Measurements from ENCODE around the gene CD96. TPM values are rescaled to one million over a fixed set of nuclear protein-coding genes. Genes with fewer than 3 reads are reported as not detected.

CD96 gene
- total and polyA plus RNA-seq, 2 experiments from 2014 or later = 0.91 TPM; not detected in 1

DNA sequence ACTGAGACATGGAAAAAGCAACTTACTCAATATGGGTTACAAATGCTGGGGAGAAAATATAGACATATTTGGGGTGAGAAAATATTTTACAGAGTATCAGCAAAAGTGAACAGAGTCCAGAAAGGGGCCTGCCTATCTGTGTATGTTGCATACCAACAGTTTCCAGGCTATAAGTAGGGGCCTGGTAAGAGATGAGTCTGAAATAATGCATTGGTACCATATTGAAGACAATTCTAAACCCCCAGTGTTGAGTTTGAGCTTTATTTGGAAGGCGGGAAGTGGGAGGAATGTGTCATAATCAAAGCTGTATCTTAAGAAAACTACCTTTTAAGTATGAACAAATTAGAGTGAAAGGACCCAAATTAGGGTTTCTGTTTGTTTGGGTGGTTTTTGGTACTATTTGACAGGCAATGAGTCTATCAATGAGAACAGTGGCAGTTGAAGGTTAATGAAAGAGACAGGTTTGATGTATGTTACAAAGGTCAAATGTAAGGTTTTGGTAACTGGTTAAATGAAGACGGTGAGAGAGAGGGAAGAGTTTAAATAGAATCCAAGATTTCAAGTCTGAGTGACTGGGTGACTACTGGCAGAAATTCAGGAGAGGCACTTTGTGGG, 159.4 kb downstream of the CD96 start (continued):
- TF ChIP-seq ZNF462 (CRISPR knock-in tag; IDR thresholded peaks at IDR 0.05) = no peak
- TF ChIP-seq CTCF (conservative IDR thresholded peaks at IDR 0.05; ENCODE audit: low read depth in 2 of 2) = no peak
- no peak for TF ChIP-seq POLR2AphosphoS5 (IDR thresholded peaks at IDR 0.05; ENCODE audit: low read depth)
- TF ChIP-seq REST (IDR thresholded peaks at IDR 0.05; ENCODE audit: unreplicated experiment) = no peak
- TF ChIP-seq ZNF114 (CRISPR knock-in tag; IDR thresholded peaks at IDR 0.05) = no peak

Other genes with a start within 250 kb of the CD96 start
- not detected in 2 replicates for gene ZBED2, start 53.1 kb downstream of the CD96 start, total RNA-seq (2014; rRNA removed; shearing (Covaris generic))
- gene ZBED2, start 53.1 kb downstream of the CD96 start, polyA plus RNA-seq (2016; fragmentation: Nextera tagmentation; extraction: Ambion mirVana) = not detected in 2 replicates
- gene PLCXD2, start 132.5 kb downstream of the CD96 start, total RNA-seq (2014; rRNA removed; shearing (Covaris generic)) = 2.0 and 3.2 TPM in 2 replicates
- 0.68 and 0.87 TPM in 2 replicates for gene PLCXD2, start 132.5 kb downstream of the CD96 start, polyA plus RNA-seq (2016; fragmentation: Nextera tagmentation; extraction: Ambion mirVana)

Data from GM23338 (cell line).